GM18499 (cell line): ENCODE data around the gene MN1.

Source experiments
- ATAC-seq: cut with Tn5 transposase; IDR thresholded peaks from one replicate; pipeline ENCODE4 v1.9.1; 2021; ENCODE audit warnings: moderate number of reproducible peaks; ENCODE audit not compliant: insufficient read depth, unreplicated experiment

Gene MN1

DNA sequence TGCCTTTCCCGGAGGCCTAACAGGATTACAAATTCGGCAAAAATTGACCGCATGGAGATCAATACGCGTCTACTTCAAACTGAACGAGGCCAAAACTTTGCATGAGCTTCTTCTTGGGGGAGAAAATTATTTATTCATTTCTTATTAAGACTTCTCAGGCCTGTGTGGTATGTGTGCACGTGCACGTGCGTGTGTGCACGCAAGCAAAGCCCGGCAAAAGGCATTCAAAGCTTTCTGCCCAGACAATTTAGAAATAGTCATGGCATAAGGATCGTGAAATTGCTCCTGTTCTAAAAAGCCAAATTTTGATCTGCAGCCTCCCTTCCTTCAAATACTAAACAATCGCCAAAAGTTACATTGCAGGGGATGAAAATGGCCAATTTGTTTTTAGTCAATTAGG lies 14.6 kb downstream of the MN1 start:
- no peak for ATAC-seq

DNA sequence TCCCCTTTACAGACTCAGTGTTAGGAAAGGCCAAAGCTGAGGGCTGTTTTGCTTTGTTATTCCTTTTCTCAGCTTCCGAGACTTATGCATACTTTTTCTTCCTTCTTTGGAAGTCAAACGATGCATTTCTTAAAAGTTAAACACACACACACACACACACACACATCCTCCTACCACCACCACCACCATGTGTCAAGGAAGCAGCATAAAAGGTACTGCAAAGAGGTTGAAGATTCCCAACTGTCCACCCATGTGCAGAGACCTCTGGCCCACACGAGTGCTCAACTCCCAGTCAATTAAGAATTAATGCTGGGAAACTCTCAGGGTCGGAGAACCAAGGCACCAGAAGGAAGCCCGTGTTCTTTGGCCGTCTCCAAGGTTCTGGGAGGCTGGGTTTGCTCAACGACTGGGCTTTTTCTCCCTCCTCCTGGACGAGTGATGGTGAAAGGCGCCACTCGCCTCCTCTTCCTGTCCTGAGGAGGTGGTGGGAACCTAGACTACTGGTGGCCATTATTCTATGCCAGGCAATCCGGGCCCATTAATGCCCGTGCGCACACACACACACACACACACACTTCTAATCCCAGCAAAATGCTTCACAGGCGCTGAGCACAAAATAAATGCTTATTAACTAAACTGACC lies 15.1 kb downstream of the MN1 start:
- no peak for ATAC-seq

DNA sequence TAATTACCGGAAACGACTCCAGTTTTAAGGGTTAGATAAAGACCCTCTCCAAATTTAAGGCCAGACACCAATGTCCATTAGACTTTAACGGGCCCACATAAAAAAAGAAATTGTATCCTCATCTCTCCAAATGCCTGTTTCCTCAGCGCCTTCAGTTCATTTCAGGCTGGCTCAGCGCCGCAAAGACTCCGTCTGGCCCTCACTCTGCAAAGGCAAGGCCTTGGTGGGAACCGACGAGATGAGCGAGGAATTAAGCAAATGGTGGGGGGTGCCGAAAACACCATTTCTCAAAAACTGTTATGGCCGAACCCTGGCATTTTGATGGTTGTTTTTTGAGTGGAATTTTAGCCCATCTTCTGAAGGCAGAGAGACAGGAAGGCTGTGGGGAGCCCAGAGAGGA lies 15.7 kb downstream of the MN1 start:
- no peak for ATAC-seq

DNA sequence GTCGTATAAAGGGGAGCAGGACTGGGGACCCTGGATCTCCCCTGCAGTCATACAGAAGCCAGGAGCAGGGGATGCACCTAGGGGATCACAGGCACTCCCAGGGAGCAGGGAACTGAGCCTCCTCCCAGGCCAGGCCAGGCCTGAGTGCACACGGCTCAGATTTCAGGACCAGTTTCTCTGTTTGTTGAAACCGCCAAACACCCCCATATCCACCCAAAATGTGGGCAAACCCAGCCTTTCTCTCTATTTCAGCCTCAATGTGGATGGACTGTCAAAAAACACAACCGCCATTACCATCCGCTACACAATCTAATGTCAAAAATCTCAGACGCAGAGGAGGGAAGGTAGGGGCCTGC lies 17.5 kb downstream of the MN1 start:
- ATAC-seq: no peak

DNA sequence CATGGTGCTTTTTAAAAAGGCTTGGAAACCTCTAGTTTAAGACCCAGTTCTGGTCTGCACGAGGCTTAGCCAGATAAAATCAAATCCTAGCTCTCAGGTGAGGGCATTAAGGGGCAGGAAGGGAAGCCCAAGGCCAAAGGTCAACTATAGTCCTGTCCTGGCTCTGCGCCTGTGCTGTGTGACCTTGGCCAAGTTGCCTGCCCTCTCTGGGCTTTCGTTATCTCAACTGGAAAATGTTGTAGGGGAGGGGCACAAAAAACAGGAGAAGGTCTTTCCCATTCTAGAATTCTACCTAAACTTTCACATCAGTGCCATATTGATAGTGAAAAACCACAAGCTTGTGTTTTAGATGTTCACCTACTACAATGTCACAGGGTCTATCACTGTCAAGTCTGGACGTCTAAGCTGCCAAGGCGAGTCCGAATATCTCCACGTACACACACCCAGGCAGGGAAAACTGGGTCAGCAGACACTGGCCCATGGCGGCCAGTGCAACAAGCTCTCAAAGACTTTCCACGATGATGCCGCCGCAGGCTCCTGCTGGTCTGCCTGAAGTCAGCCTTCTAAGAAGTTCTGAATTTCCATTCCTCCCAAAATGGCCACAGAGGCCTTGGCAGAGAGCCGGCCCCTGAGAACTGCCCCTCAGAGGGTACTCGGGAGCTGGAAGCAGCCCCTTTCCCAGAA lies 18.0 kb downstream of the MN1 start:
- ATAC-seq: no peak

DNA sequence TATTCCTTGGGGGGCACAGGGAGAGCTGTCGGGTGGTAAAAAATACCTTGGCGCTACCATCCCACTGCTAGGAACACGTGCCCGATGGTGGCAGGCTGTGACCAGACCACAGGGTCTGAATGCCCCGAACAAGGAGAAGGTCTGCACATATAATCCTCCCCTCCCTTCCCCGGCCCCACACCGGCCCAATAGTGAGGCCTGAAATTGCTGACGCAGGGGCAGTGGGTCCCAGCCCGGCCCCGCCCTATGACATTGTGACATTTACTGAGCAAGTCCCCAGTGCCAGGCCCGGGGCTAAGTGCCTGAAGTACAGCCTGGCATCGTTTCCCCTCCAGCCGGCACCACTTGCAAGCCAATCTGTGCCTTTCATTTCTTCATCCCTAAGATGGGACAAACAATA lies 19.5 kb downstream of the MN1 start:
- ATAC-seq: no peak

DNA sequence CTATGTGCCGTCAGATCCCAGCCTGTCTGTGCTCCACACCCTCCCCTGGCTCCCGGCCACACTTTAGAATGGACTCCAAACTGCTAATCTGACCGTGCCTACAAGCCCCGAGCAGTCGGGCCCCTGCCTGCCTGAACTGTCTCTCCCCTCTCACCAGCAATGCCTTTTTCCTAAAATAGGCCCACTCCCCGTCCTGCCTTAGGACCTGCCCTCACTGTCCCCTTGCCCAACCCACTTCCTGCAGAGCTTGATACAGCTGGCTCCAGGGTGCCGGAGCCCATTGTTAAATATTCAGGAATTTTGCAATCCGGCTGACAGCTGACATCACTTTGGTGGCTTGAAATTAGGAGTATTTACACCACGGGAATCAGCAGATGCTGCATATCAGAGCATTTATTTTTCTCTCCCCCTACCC lies 21.4 kb downstream of the MN1 start:
- no peak for ATAC-seq

DNA sequence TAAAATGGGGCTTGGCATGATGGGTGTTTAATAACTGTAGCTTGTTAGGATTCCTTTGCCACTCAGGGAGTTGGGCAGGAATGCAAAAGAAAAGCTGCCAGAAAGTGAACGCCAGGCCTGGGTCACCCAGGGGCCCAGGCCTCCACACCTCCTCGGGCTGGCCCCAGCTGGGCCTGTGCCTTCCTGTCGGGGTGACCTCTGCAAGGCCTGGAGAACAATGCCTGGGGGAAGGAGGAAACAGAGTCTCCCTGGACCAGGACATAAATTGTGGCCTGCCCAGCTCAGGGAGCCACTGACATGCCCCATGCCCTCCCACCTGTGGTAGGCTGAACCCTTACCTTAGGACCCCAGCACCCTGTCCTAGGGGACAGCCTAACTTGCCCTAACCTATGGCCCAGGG lies 21.9 kb downstream of the MN1 start:
- ATAC-seq: no peak

DNA sequence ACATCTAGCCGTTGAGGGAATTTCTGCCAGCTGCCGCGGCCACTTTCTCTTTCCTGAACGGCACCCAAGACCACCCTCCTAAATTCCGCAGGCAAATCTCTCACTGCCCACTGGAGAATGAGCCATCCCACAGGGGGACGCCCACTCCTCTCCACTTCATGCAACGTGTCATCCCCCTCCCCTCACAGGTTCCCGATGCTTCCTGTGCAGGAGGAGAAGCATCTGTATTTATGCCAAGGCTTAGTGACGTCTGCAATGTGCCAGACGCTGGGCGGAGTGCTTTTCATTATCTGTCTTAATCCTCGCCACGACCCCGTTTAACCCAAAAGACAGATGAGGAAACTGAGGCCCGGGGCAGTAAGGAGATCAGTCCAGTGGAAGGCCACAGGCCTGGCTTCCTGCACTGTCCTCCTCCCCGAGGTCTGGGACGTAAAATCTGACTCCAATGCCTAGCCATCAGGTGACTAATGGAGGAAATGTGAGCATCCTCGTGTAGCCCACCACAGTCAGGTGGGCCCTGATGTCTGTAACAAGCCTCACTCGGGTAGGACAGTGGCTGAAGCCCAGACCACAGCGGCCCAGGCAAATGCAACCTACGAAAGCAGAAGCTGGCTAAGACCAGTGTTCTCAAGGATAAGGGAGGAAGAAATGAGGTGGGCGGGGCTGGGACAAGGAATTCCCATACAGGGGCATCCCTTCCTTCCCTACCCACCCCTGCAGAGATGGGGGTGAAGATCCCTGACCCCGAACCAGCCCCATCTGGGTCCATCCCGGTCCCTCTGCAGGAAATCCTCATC lies 23.1 kb downstream of the MN1 start:
- ATAC-seq: no peak

DNA sequence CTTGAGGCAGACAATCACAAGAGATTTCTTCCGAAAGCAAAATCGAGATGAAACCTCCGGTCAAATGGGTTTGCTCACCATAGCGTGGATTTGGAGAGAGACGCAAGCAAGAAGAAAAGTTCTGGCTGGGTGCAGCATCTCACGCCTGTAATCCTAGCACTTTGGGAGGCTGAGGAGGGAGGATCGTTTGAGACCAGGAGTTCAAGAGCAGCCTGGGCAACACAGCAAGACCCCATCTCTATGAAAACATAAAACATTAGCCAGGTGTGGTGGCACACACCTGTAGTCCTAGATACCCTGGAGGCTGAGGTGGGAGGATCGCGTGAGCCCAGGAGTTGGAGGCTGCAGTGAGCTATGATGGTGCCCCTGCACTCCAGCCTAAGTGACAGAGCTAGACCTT lies 24.4 kb downstream of the MN1 start:
- no peak for ATAC-seq

DNA sequence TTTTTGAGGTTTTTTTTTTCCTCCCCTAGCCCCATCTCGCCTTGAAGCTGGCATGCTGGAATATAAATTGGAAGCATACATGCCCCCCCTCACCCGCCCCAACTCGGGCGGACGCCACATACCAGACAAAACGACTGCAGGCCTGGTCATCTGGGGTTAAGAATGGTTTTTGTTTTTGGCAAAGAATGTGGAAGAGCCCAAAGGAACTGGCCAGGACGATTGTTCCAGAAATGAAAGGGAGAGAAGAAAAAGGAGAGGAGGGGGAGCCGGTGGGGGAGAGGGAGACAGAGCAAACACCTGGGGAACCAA lies 25.0 kb downstream of the MN1 start:
- no peak for ATAC-seq

DNA sequence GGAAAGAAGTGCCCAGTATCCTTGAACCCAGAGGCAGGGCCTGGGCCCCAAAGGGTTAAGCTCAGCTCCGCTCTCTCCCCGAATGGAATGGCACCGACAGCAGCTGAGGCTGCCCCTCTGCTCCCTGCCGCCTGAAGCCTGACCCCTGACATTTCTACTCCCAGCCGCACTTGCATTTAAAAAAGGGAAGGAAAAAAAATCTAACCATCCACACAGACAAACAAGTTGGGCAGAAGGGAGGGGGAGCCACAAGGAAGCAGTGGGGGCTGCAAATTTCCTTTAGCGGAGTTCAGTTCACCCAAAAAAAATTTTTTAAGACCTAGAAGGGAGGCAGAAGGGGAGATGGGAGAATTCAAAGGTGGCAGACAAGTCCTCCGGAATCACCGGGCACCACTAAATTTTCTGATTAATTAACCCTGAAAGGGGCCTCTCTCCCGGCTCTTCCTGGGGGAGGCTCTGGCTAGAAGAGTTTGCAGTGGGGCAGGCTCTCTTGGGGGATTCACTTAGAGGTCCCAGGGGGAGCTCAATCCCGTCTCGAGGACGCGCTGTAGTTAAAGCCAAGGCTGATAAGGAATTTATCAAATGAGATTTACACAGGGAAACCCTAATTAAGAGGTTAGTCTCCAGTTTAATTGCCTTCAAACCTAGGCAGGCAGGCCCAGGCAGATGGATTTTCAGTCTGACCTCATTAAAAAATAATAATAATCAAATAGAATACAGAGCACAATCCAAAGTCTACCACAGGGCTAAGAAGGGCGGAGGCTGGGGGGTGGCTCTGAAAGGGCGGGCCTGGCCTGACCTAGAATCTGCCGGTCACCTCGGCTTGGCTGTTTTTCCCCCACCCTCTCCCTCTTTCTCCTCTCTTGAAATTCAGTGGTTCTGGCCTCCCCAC lies 25.6 kb downstream of the MN1 start:
- ATAC-seq: no peak

DNA sequence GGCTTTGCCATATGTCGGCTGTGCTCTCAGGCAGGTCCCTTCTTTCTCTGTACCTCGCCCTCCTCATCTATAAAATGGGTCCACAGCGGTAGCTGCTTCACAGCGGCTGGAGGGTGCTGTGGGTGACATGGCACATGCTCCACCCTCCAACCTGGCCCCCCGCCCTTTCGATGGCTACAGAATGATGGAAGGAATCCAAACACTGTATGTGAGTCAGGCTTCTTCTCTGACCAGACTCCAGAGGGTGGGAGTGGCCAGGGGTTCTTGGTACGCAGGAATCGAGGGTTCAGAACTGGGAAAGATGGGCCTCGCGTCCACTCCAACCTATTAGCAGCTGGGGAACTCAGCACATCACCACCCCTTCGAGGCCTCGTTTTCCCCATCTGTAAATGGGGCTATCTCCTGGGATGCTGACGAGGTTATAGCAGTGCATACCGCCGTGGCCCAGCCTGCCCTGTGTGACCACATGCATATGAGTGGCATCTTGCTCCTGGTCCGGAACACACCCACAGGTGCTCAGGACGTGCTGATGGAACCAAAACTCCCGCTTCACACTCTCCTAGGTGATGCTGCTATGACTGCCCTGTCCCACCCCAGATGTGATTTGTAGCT lies 26.4 kb downstream of the MN1 start:
- no peak for ATAC-seq

DNA sequence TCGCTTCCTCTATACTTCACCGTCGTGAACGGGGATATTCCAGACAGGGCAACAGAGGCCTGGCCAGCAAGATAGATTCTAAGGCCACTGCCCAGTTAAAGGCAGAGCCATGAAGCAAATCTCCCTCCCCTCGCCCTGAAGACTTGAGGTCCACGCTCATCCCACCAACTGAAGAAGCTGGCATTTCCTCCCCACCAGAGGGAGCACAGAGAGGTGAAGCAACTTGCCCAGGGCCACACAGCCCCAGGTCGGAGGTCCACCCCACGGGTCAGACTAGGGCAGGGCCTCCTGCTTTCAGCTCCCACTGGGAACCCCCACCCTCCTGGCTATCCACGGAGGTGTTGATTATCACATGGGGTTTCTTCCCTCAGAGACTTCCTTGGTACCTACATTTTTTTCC lies 27.4 kb downstream of the MN1 start:
- no peak for ATAC-seq

DNA sequence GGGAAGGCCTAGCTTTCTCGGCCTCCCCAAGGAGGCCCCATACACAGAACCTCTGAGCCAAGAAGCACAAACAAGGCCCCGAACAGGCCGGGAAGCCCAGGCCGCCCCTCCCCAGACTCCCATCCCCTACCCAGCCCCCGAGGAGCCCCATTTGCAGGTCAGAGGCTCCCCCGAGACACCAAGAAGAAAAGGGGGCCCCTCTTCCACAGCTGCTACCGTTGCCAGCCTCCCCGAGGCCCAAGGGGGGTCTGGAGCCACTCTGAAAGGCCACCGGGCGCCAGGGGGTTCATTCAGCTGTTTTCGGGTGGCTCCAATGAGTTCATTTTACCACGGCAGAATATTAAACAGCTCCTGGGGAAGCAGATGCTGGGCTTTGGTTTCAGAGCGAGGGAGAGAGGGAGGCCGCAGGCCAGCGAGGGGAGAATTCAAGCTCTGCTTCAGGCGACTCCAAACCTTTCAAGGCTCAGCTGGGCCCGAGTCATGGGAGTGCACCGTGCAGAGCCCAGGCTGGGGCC lies 28.5 kb downstream of the MN1 start:
- no peak for ATAC-seq

DNA sequence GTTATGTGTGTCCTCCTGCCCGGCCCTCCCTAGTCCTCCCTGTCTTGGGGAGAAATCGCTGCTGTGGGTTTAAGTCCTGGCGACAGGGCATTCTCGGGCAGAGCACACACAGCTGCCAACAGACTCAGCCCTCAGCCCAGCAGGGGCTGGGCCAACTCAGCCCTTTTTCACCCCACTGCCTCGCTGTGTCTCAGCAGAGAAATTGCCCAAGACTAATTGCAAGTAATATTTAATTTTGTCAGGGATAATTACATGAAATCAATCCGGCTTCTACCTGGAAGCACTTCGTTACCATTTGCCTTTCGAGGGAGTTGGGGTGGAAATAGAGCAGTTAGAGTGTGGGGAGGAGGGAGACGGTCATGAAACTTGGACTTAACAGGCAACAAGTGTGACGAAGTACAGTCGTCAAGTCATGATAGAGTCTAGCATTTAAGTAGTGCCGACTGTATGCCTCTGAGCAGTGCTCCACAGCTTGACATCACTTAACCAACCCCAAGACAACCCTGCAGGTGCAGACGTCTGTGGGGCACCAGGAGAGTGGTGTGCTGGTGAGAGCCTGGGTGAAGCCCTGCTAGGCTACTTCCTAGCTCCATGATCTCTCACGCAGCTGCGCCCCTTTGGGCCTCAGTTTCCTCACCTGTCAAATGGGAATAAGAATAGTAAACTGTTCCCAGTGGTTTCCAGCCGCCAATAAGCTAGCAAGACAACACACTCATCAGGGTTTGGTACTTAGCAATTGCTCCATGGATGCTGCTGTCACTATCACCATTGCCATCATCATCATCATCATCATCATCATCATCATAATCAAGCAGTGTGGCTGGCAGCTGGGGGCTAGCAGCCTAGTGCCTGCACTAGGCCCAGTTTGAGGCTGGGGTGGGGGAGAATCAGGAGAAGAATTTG lies 29.2 kb downstream of the MN1 start:
- ATAC-seq: no peak

DNA sequence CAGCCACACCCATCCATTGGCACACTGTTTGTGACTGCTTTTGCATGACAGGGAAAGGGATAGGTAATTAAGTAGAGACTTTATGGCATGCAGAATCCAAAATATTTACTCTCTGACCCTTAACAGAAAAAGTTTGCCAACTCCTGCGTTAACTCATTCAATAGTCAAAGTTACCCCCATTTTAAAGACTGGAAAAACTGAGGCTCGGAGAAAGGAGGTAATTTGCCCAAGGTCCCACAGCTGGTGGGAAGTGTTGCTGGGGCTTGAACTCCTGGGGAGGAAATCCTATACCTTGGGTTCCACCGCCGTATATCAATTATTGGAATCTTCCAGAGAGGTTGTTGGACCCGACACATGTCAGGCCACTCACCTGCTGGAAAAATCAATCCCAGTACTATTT lies 29.9 kb downstream of the MN1 start:
- no peak for ATAC-seq

DNA sequence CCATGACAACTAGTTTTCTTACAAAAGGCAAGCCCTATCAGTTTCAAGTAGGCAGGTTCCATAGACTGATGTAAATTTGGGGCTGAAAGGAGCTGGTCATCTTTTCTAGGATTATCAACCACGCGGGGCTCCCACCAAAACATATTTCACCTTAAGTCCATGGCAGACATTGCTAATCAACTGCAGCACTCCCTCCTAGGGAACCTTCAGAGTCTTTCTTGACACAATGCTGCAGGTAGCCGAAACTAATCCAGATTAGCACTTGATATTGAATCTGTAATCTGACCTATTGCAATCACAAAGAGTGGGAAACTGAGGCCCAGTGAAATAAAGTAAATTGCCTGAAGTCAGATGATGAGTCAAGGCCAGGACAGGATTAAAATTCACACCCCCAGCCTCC lies 32.5 kb downstream of the MN1 start:
- ATAC-seq: no peak

DNA sequence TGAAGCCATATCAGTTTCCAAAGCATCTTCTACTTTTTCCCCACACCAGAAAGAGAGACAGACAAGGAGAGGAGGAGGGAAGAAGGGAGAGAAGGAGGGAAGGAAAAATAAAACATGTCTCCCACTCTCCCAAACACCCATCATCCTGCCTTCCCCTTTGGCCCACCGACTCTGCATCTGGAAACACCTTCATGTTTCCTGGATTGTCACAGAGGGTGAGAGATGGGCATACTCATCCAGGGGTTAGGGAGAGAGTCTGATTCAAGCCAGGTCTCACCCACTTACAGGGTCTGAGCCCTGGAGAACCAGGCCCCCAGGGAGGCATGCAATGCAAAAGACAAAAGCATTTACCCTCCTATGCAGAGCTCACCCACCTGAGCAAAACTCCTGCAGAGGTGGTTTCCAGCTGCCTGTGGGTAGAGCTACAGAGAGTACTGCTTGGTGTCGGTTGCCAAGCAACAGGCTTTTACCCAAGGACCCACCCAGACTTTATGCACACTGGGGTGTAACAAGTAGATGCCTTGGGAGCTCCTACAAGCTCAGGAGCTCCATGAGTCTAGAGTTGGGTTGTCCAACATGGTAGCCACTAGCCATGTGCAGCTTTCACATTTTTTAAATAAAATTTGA lies 33.4 kb downstream of the MN1 start:
- ATAC-seq: no peak
